COLO668 (cell line): ENCODE measurements around the gene TLR7.

Source experiments
- DNase-seq: peaks from one replicate; lab custom pipeline; 2025; ENCODE audit not compliant: unreplicated experiment; lab: John Stamatoyannopoulos, UW

Gene TLR7

DNA sequence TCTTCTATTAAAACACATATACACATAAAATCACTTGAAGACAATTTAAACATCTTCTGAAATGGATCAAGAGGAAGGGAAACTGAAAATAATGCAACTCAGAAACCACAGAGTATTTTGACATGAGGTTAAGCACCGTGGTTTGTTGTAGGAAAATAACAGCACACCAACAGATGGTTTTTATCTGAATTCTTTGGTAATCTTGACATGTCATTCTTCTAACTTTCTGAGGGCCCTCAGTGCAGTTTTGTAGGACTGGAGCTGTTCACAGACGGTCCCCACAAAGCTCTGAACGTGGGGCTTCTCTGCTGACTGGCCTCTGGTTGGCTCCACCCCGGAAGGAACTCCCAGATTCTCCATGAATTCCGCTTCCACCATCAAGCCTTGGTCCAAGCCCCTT, 23.6 kb downstream of the TLR7 start:
- DNase-seq = no peak

DNA sequence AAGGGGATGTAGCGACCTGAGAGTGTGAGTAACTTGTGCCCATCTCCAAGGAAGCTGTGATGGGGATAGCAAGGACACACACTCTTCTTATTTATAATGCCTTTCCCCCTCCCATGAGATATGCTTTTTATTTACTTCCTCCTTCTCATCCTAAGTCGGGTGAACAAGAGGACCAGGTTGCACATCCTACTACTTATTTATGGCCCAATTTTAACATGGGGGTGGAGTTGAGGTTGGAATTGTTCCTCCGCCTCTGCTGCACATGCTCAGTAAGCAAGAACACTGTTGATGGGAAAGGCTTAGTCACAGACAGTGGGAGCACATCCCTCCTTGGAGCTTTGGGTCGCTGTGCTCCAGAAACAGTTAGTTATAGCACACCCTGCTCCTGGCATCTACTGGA, 24.3 kb downstream of the TLR7 start:
- no peak for DNase-seq

GRCh38 chrX:12891915-12892506, 25.1 kb downstream of the TLR7 start:
- no peak for DNase-seq

DNA sequence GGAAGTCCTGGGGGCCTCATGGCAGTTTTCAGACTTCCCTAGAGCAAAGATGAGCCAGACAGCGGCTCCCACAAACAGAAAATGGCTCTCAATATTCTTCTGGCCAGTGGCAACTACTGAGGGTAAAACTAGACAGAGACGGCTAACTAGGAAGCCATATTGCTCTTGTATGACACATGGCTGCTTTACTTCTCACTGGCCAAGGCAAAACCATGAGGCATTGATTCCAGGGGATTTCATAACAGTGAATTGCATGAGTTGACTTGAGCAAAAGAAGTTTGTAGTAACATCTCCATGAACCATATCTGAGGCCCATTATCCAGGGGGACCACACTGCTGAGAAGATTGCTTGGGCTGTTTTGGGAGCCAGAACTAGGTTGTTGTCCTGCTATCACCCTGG, 25.8 kb downstream of the TLR7 start:
- DNase-seq = no peak

- DNase-seq = peak; percentile 37
Measured at GRCh38 chrX:12894074-12895030, 27.5 kb downstream of the TLR7 start.

GRCh38 chrX:12895866-12896265, 29.0 kb downstream of the TLR7 start:
- DNase-seq = no peak

- DNase-seq = no peak
Measured at GRCh38 chrX:12896935-12897334, 30.1 kb downstream of the TLR7 start.

DNA sequence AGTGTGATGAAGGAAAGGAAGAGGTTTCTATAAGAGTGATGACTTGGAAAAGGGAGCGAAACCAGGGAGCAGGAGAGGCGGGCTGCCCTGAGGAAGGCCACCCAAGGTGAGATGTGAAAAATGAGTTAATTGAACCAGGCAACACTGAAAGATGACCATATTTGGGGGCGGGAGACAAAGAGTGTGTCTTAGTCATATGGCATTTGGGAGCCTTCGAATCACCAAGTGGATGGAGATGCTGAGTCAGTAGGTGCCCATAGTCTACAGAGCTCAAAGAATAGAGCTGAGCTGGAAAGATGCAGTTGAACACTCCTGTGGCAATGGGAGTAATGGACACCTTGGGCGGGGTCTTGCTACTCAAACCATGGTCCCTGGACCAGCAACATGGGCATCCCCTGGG, 31.2 kb downstream of the TLR7 start:
- no peak for DNase-seq

DNA sequence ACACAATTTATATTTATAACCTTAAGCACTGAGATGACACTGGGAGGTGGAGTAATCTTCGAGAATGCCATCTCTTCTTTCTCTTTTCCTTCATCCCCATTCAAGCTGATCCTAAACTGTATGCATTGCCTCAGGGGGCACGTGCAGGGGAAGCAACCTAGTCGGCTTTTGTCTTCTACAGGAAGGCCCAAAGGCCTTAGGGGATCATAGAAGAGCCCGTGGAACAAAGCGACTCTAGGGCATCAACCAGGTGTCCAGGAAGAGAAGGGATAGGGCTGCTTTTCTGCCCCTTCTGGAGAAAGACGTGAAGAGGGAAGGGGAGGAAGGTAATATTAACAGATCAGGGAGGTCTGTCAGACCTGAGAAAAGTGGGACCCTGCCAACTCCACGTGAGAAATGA, 32.6 kb downstream of the TLR7 start:
- DNase-seq = no peak

- DNase-seq = peak; percentile 52
Measured at GRCh38 chrX:12901486-12901885, 34.6 kb downstream of the TLR7 start.

DNA sequence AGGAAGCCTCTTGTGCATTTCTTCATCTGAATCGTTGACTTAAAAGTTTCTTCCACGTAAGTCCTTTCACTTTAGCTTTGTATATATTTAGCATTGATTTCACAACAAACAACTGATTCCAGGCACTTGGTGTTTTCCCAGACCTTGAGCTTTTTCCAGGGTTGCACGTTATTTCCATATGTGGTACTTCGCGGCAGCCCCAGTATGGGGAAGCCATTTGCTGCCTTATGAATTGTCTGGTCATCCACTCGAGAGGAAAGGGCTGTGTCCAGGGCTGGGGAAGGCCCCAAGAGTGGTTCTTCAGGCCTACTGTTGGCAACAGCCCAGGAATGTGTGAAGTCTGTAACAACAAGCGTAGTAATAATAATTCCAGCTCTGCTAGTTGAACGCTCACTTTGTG, 36.8 kb downstream of the TLR7 start:
- DNase-seq = no peak

DNA sequence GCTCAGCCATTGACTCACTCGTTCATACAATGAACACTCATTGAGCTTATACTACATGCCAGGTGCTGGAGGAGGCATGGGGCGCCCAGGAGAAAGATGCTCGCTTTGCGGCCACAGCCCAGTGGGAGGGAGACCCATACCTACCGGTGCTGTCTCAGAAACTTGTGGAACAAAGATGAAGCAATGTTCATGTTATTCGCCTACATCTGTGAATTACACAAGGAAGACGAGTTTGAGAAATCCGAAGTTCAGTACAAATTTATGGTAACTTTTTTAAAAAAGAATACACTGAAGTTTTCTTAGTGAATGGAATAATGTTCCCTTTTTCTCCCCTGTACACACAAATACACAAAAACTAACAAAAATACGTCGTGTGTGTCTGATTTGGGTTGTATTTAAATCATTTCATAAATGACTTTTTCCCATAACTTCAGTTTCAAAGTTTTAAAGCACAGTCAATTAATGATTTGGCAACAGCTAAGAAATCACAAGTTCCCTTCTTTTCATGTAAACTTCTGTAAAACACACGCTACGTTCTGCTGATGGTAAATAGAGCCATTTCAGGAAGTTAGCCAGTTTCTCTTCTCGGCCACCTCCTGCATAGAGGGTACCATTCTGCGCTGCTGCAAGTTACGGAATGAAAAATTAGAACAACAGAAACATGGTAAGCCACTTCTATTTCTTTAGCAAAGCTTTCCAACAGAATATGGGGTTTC, 39.3 kb downstream of the TLR7 start, which contains the start of gene TLR8:
TSS of gene TLR8 (plus strand) at position 575 of the 716 bp plus-strand sequence. CDS start at position 662, 87 bp downstream.
- DNase-seq = no peak

GRCh38 chrX:12910423-12911121, 43.7 kb downstream of the TLR7 start:
- DNase-seq = no peak

DNA sequence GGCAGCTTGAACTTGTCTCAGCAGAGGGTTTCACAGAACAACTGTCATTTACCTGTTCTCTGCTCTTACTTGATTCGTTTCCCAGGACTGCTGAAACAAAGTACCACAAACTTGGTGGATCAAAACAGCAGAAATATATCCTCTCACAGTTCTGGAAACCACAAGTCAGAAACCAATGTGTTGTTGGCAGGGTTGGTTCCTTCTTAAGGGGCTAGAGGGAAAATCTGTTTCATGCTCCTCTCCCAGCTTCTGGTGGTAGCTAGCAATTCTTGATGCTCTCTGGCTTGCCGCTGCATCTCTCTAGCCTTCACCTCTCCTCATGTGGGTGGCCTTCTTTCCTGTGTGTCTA, 44.2 kb downstream of the TLR7 start:
- no peak for DNase-seq

DNA sequence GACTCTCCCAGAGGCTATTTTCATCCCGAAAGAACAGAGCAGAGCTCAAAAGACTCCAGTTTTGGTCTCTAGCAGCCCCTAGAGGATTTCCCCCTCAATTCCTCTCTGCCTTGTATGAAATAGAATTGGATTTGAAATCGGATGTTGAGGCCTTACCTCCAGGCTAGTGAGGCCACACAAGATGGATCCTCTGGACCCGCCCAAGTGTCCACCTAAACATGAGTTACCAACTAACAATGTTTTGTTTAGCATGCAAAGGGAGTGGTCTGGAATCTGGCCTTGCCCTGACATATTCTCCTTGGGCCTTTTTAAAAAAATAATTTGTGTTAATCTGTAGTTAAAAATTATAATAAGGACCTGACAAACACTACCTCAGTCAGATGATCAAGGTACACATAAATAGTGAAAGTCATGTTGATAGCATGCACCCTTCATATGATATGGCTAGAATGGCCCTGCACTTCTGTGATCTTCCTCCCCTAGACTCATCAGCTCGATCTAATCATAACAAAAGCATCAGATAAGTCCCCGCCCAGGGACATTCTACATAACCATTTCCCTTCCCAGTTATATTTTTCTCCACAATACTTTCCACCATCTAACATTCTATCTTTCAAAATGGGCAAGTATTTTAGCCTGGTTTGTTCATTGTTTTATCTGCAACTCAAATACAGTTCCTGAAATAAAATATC, 46.1 kb downstream of the TLR7 start:
- no peak for DNase-seq

GRCh38 chrX:12917753-12918152, 50.9 kb downstream of the TLR7 start:
- no peak for DNase-seq

GRCh38 chrX:12919051-12919450, 52.2 kb downstream of the TLR7 start:
- DNase-seq = no peak

- DNase-seq = no peak
Measured at GRCh38 chrX:12919620-12920019, 52.7 kb downstream of the TLR7 start.

DNA sequence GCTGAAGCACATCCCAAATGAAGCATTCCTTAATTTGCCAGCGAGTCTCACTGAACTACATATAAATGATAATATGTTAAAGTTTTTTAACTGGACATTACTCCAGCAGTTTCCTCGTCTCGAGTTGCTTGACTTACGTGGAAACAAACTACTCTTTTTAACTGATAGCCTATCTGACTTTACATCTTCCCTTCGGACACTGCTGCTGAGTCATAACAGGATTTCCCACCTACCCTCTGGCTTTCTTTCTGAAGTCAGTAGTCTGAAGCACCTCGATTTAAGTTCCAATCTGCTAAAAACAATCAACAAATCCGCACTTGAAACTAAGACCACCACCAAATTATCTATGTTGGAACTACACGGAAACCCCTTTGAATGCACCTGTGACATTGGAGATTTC, 54.1 kb downstream of the TLR7 start:
- DNase-seq = no peak

- no peak for DNase-seq
Measured at GRCh38 chrX:12921886-12922598, 55.2 kb downstream of the TLR7 start.
